ENCODE measurements around the gene ACADL. TPM values are rescaled to one million over a fixed set of nuclear protein-coding genes. Genes with fewer than 3 reads are reported as not detected.

Gene ACADL
- total and polyA plus RNA-seq, 2 of the 13 experiments (the other 11 are each of a cell fraction or from before 2014, with no cell fraction given), result not detected

DNA sequence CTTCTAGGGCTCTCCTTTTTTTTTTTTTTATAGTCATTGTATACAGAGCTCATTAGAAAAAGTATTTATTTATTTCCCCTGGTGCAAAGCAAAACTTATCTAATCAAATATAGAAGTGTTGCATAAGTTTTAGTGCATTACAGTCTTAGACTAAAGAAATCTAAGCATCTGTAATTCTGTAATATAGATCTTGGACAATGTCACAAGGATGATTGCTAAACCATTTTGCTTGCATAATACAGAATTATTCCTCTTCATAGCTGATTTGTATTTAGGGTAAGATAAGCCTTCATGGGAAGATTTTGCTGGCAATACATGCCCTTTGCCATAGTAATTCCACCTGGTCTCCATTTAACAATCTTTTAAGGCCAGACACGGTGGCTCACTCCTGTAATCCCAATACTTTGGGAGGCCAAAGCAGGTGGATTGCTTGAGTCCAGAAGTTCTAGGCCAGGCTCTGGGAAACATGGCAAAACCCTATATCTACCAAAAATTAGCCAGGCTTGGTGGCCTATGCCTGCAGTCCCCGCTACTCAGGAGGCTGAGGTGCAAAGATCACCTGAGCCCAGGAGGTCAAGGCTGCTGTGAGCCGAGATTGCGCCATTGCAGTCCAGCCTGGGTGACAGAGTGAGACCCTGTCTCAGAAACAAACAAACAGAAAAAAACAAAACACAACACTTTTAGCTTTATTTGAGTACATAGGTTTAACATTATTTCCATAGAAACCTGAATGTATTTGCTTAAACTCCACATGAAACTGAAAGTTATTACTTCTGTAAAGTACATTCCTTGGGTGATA is 2.2 kb upstream of the ACADL start (continued):
- TF ChIP-seq ZNF83 (CRISPR knock-in tag; IDR thresholded peaks at IDR 0.05; ENCODE audit: borderline replicate concordance), result no peak
- peak; percentile 76 for TF ChIP-seq NR2F6 (IDR thresholded peaks at IDR 0.05)
- TF ChIP-seq NR2F6 (CRISPR knock-in tag; IDR thresholded peaks at IDR 0.05), result peak; percentile 86
- TF ChIP-seq, protein P1, sequence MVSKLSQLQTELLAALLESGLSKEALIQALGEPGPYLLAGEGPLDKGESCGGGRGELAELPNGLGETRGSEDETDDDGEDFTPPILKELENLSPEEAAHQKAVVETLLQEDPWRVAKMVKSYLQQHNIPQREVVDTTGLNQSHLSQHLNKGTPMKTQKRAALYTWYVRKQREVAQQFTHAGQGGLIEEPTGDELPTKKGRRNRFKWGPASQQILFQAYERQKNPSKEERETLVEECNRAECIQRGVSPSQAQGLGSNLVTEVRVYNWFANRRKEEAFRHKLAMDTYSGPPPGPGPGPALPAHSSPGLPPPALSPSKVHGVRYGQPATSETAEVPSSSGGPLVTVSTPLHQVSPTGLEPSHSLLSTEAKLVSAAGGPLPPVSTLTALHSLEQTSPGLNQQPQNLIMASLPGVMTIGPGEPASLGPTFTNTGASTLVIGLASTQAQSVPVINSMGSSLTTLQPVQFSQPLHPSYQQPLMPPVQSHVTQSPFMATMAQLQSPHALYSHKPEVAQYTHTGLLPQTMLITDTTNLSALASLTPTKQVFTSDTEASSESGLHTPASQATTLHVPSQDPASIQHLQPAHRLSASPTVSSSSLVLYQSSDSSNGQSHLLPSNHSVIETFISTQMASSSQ (IDR thresholded peaks at IDR 0.05; ENCODE audit: low read depth), result no peak
- TF ChIP-seq, protein P1 (CRISPR knock-in tag; IDR thresholded peaks at IDR 0.05; ENCODE audit: borderline replicate concordance), result no peak
- TF ChIP-seq ZNF253 (CRISPR knock-in tag; IDR thresholded peaks at IDR 0.05; ENCODE audit: borderline replicate concordance), result no peak
- peak; percentile 84 for TF ChIP-seq SALL1 (CRISPR knock-in tag; IDR thresholded peaks at IDR 0.05)
- TF ChIP-seq KDM3A (CRISPR knock-in tag; IDR thresholded peaks at IDR 0.05; ENCODE audit: low read depth), result no peak
- TF ChIP-seq, protein P2, sequence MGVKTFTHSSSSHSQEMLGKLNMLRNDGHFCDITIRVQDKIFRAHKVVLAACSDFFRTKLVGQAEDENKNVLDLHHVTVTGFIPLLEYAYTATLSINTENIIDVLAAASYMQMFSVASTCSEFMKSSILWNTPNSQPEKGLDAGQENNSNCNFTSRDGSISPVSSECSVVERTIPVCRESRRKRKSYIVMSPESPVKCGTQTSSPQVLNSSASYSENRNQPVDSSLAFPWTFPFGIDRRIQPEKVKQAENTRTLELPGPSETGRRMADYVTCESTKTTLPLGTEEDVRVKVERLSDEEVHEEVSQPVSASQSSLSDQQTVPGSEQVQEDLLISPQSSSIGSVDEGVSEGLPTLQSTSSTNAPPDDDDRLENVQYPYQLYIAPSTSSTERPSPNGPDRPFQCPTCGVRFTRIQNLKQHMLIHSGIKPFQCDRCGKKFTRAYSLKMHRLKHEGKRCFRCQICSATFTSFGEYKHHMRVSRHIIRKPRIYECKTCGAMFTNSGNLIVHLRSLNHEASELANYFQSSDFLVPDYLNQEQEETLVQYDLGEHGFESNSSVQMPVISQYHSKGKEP (CRISPR knock-in tag; IDR thresholded peaks at IDR 0.05), result no peak
- TF ChIP-seq, protein P3, sequence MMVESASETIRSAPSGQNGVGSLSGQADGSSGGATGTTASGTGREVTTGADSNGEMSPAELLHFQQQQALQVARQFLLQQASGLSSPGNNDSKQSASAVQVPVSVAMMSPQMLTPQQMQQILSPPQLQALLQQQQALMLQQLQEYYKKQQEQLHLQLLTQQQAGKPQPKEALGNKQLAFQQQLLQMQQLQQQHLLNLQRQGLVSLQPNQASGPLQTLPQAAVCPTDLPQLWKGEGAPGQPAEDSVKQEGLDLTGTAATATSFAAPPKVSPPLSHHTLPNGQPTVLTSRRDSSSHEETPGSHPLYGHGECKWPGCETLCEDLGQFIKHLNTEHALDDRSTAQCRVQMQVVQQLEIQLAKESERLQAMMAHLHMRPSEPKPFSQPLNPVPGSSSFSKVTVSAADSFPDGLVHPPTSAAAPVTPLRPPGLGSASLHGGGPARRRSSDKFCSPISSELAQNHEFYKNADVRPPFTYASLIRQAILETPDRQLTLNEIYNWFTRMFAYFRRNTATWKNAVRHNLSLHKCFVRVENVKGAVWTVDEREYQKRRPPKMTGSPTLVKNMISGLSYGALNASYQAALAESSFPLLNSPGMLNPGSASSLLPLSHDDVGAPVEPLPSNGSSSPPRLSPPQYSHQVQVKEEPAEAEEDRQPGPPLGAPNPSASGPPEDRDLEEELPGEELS (CRISPR knock-in tag; IDR thresholded peaks at IDR 0.05), result peak; percentile 72
- TF ChIP-seq, protein P4, sequence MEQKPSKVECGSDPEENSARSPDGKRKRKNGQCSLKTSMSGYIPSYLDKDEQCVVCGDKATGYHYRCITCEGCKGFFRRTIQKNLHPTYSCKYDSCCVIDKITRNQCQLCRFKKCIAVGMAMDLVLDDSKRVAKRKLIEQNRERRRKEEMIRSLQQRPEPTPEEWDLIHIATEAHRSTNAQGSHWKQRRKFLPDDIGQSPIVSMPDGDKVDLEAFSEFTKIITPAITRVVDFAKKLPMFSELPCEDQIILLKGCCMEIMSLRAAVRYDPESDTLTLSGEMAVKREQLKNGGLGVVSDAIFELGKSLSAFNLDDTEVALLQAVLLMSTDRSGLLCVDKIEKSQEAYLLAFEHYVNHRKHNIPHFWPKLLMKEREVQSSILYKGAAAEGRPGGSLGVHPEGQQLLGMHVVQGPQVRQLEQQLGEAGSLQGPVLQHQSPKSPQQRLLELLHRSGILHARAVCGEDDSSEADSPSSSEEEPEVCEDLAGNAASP (CRISPR knock-in tag; IDR thresholded peaks at IDR 0.05; ENCODE audit: borderline replicate concordance), result peak; percentile 38; the same call in 1 of the 2 replicates
- TF ChIP-seq FOXA1 (IDR thresholded peaks at IDR 0.05), result no peak
- TF ChIP-seq FOXA1 (CRISPR knock-in tag; IDR thresholded peaks at IDR 0.05), result no peak
- no peak for TF ChIP-seq PHF21A (CRISPR knock-in tag; IDR thresholded peaks at IDR 0.05)
- TF ChIP-seq GFI1 (CRISPR knock-in tag; IDR thresholded peaks at IDR 0.05; ENCODE audit: borderline replicate concordance), result peak; percentile 59
- 0 out of 2 replicates have a peak, but pooled peaks have one; percentile 17 for TF ChIP-seq FOSL2 (CRISPR knock-in tag; IDR thresholded peaks at IDR 0.05)
- TF ChIP-seq CAMTA2 (CRISPR knock-in tag; IDR thresholded peaks at IDR 0.05; ENCODE audit: borderline replicate concordance), result no peak
- TF ChIP-seq LCORL (IDR thresholded peaks at IDR 0.05), result no peak
- peak; percentile 48; the same call in 1 of the 2 replicates for TF ChIP-seq LCORL (CRISPR knock-in tag; IDR thresholded peaks at IDR 0.05)
- peak; percentile 81 for TF ChIP-seq CEBPB (IDR thresholded peaks at IDR 0.05; ENCODE audit: borderline replicate concordance, low read depth, low read length)
- TF ChIP-seq GATAD2A (CRISPR knock-in tag; IDR thresholded peaks at IDR 0.05), result peak; percentile 49
- TF ChIP-seq RXRA (CRISPR knock-in tag; IDR thresholded peaks at IDR 0.05), result peak; percentile 56; the same call in 1 of the 2 replicates

All from HepG2 (cell line).